Stomach smooth muscle (tissue), 2 donors: ENCODE data around the gene PTPN5.

ENCODE experiments used
- H3K27ac ChIP-seq: one replicate; pipeline ENCODE4 v1.7.0; 2013; ENCODE audit warnings: mild to moderate bottlenecking, low read length, inconsistent platforms
- H3K27me3 ChIP-seq, 2 donors: one replicate each; pipeline ENCODE4 v1.7.0; 2013; ENCODE audit warnings: low read length in 2 of 2; ENCODE audit not compliant: insufficient read depth in 2 of 2, control insufficient read depth in 1 of 2
- H3K36me3 ChIP-seq, 2 donors: one replicate each; pipeline ENCODE4 v1.7.0; 2013; ENCODE audit warnings: low read length in 2 of 2; ENCODE audit not compliant: control insufficient read depth in 2 of 2, insufficient read depth in 2 of 2
- H3K4me1 ChIP-seq: one replicate; pipeline ENCODE4 v1.7.0; 2013; ENCODE audit warnings: low read length; ENCODE audit not compliant: control insufficient read depth, insufficient read depth
- H3K4me3 ChIP-seq, 2 donors: one replicate each; pipeline ENCODE4 v1.7.0; 2013; ENCODE audit warnings: low read length in 2 of 2
- H3K9ac ChIP-seq, 2 donors: one replicate each; pipeline ENCODE4 v1.7.0; 2013; ENCODE audit warnings: low read length in 2 of 2, mild to moderate bottlenecking in 1 of 2
- H3K9me3 ChIP-seq, 2 donors: one replicate each; pipeline ENCODE4 v1.7.0; 2013; ENCODE audit warnings: low read length in 2 of 2; ENCODE audit not compliant: control insufficient read depth in 2 of 2
- donor health status: healthy.
- donor health status: Pancreatic carcinoma.

PTPN5 gene

GRCh38 chr11:18773104-18773503, 18.5 kb downstream of the PTPN5 start:
- Histone ChIP-seq H3K9me3 (peaks cover 0 to 4% of the 10 kb centered on the region in 2 donors), H3K36me3 (no peaks in the 10 kb centered on the region), H3K9ac (no peak overlapping the region), H3K27ac (no peak overlapping the region), H3K4me1 (no peaks in the 10 kb centered on the region), H3K4me3 (no peak overlapping the region), H3K27me3 (peaks cover 3% of the 10 kb centered on the region in 2 donors)

GRCh38 chr11:18772211-18772610, 19.4 kb downstream of the PTPN5 start:
- H3K27me3 ChIP-seq: peaks cover 3% of the 10 kb centered on the region in 2 donors
- peaks cover 0 to 4% of the 10 kb centered on the region in 2 donors for H3K9me3 ChIP-seq
- H3K36me3 ChIP-seq: no peaks in the 10 kb centered on the region
- no peak overlapping the region for H3K9ac ChIP-seq
- no peaks in the 10 kb centered on the region for H3K4me1 ChIP-seq
- H3K27ac ChIP-seq: no peak overlapping the region
- no peak overlapping the region for H3K4me3 ChIP-seq

GRCh38 chr11:18771266-18772035, 20.1 kb downstream of the PTPN5 start:
- Histone ChIP-seq H3K27me3 (peaks cover 3% of the 10 kb centered on the region in 2 donors), H3K9ac (no peak overlapping the region), H3K36me3 (no peaks in the 10 kb centered on the region), H3K4me1 (no peaks in the 10 kb centered on the region), H3K27ac (no peak overlapping the region), H3K4me3 (no peak overlapping the region), H3K9me3 (peaks cover 0 to 4% of the 10 kb centered on the region in 2 donors)

- Histone ChIP-seq H3K36me3 (no peaks in the 10 kb centered on the region), H3K27ac (no peak overlapping the region), H3K4me3 (no peak overlapping the region), H3K4me1 (no peaks in the 10 kb centered on the region), H3K27me3 (peaks cover 3% of the 10 kb centered on the region in 2 donors), H3K9me3 (peaks cover 0 to 4% of the 10 kb centered on the region in 2 donors), H3K9ac (no peak overlapping the region)
Observed at GRCh38 chr11:18770479-18771125, 21.0 kb downstream of the PTPN5 start.

GRCh38 chr11:18769802-18770456, 21.7 kb downstream of the PTPN5 start:
- peaks cover 0 to 4% of the 10 kb centered on the region in 2 donors for H3K9me3 ChIP-seq
- H3K4me3 ChIP-seq: no peak overlapping the region
- H3K36me3 ChIP-seq: no peaks in the 10 kb centered on the region
- no peak overlapping the region for H3K27ac ChIP-seq
- H3K9ac ChIP-seq: no peak overlapping the region
- H3K27me3 ChIP-seq: peaks cover 0 to 3% of the 10 kb centered on the region in 2 donors
- no peaks in the 10 kb centered on the region for H3K4me1 ChIP-seq

- Histone ChIP-seq H3K9me3 (peaks cover 0 to 4% of the 10 kb centered on the region in 2 donors), H3K4me1 (no peaks in the 10 kb centered on the region), H3K36me3 (no peaks in the 10 kb centered on the region), H3K27ac (no peak overlapping the region), H3K4me3 (no peak overlapping the region), H3K9ac (no peak overlapping the region), H3K27me3 (peaks cover 0 to 3% of the 10 kb centered on the region in 2 donors)
Observed at GRCh38 chr11:18768978-18769377, 22.6 kb downstream of the PTPN5 start.

- Histone ChIP-seq H3K4me3 (no peak overlapping the region), H3K9ac (no peak overlapping the region), H3K4me1 (no peaks in the 10 kb centered on the region), H3K36me3 (no peaks in the 10 kb centered on the region), H3K27me3 (no peaks in the 10 kb centered on the region), H3K27ac (no peak overlapping the region), H3K9me3 (peaks cover 0 to 4% of the 10 kb centered on the region in 2 donors)
Observed at GRCh38 chr11:18768472-18768901, 23.1 kb downstream of the PTPN5 start.

GRCh38 chr11:18766015-18766414, 25.6 kb downstream of the PTPN5 start:
- no peaks in the 10 kb centered on the region for H3K27me3 ChIP-seq

GRCh38 chr11:18765554-18765953, 26.0 kb downstream of the PTPN5 start:
- Histone ChIP-seq H3K36me3 (no peaks in the 10 kb centered on the region), H3K27me3 (no peaks in the 10 kb centered on the region), H3K4me1 (no peaks in the 10 kb centered on the region), H3K9me3 (peaks cover 0 to 2% of the 10 kb centered on the region in 2 donors), H3K4me3 (no peak overlapping the region), H3K9ac (no peak overlapping the region), H3K27ac (no peak overlapping the region)

More at GRCh38 chr11:18766015-18766414, 25.6 kb downstream of the PTPN5 start:
- Histone ChIP-seq H3K4me1 (no peaks in the 10 kb centered on the region), H3K27ac (no peak overlapping the region), H3K36me3 (no peaks in the 10 kb centered on the region), H3K4me3 (no peak overlapping the region), H3K9ac (no peak overlapping the region), H3K9me3 (peaks cover 0 to 4% of the 10 kb centered on the region in 2 donors)

GRCh38 chr11:18761741-18762140, 29.9 kb downstream of the PTPN5 start:
- H3K4me1 ChIP-seq: no peaks in the 10 kb centered on the region
- no peaks in the 10 kb centered on the region for H3K9me3 ChIP-seq
- no peaks in the 10 kb centered on the region for H3K36me3 ChIP-seq
- H3K27me3 ChIP-seq: peaks cover 0 to 2% of the 10 kb centered on the region in 2 donors
- H3K27ac ChIP-seq: no peak overlapping the region
- no peak overlapping the region for H3K9ac ChIP-seq
- no peak overlapping the region for H3K4me3 ChIP-seq
